Measurements from ENCODE around the gene NOC4L. TPM values are rescaled to one million over a fixed set of nuclear protein-coding genes. Genes with fewer than 3 reads are reported as not detected.

The NOC4L gene
- total RNA-seq, 6 experiments from 2014 or later = 7.4 to 9.7 (median 8.3) TPM

DNA sequence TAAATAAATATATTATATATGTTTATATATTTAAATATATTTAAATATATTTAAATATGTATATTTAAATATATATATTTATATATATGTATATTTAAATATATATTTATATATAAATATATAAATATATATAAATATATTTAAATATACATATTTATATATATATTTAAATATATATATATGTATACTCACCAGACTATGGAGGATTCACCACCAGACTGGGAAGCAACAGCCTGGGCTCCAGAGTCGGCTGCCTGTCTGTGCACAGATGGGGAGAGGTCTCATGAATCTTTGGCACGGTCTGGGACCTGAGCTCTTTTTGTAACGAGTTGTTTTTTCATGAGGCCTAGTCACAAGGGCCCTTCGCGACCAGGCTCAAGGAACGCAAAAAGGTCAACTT, 21.3 kb downstream of the NOC4L start:
- no peak for TF ChIP-seq CTCF (IDR thresholded peaks at IDR 0.05)
- ATAC-seq (no peak), DNase-seq (no peak)
- peaks cover 0 to 4% (median 0%) of the 10 kb centered on the region in 4 donors for H3K4me1 ChIP-seq
- H3K9me3 ChIP-seq = no peaks in the 10 kb centered on the region
- H3K36me3 ChIP-seq = no peaks in the 10 kb centered on the region
- intact Hi-C loops (cut with DNase I) = no loop called here
- no peaks in the 10 kb centered on the region for H3K27me3 ChIP-seq
- no peak overlapping the region for H3K4me3 ChIP-seq
- 96% methylated on average over 6 of the region's 6 CpGs for WGBS (ENCODE audit: insufficient coverage, low coverage, low lambda C conversion rate, missing lambda C conversion rate)
- no peak overlapping the region for H3K27ac ChIP-seq

DNA sequence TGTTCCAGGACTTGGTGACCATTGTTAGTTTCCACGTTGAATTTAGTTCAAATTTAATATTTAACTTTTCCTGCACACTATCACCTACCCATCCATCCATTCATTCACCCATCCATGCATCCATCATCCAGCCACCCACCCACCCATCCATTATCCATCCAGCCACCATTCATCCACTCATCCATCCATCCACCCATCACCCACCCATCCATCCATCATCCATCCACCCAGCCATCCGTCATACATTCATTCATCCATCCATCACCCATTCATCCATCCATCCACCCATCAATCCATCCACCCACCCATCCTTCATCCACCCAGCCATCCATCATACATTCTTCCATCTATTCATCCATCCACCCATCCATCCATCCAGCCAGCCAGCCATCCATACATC, 21.8 kb downstream of the NOC4L start:
- ATAC-seq (no peak), DNase-seq (no peak)
- H3K27ac ChIP-seq = no peak overlapping the region
- H3K4me1 ChIP-seq = peaks cover 0 to 4% (median 0%) of the 10 kb centered on the region in 4 donors
- H3K36me3 ChIP-seq = no peaks in the 10 kb centered on the region
- intact Hi-C loops (cut with DNase I) = no loop called here
- H3K4me3 ChIP-seq = no peak overlapping the region
- 80% methylated on average over 2 of the region's 2 CpGs for WGBS (ENCODE audit: insufficient coverage, low coverage, low lambda C conversion rate, missing lambda C conversion rate)
- TF ChIP-seq CTCF (IDR thresholded peaks at IDR 0.05) (no peak), POLR2A (IDR thresholded peaks at IDR 0.05) (no peak)
- no peaks in the 10 kb centered on the region for H3K27me3 ChIP-seq
- H3K9me3 ChIP-seq = no peaks in the 10 kb centered on the region

DNA sequence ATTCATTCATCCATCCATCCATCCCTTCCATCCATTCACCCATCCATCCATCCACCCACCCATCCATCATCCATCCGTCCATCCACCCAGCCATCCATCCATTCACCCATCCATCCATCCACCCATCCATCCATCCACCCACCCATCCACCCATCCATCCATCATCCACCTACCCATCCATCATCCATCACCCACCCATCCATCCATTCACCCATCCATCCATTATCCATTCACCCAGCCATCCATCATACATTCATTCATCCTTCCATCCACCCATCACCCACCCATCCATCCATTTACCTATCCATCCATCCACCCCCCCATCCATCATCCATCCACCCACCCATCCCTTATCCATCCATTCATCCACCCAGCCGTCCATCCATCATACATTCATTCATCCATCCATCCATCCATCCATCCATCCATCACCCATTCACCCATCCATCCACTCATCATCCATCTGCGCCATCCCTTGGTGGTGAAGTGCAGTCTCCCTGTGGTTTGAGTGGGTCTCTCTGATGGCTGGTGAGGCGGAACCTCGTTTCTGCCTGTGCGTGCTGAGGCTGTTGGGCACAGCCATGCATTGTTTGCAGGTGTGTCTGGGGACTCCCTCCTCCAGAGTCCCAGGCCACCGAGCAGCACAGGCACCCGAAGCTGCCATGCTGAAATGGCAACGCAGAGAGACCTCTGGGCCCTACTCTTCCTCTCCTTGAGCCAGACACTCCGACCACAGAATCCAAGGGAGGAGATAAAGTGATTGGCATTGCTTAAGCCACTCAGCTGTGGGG, 22.7 kb downstream of the NOC4L start:
- Histone ChIP-seq H3K27me3 (no peaks in the 10 kb centered on the region), H3K4me1 (peaks cover 0 to 4% (median 0%) of the 10 kb centered on the region in 4 donors), H3K4me3 (no peak overlapping the region), H3K36me3 (no peaks in the 10 kb centered on the region), H3K27ac (no peak overlapping the region), H3K9me3 (no peaks in the 10 kb centered on the region)
- TF ChIP-seq POLR2A (IDR thresholded peaks at IDR 0.05) (no peak), CTCF (IDR thresholded peaks at IDR 0.05) (no peak)
- DNase-seq = peak in 1 of 3 donors; percentile 37
- intact Hi-C loops (cut with DNase I) = no loop called here
- WGBS (ENCODE audit: insufficient coverage, low coverage, low lambda C conversion rate, missing lambda C conversion rate) = 86% methylated on average over 6 of the region's 10 CpGs
- ATAC-seq = no peak

DNA sequence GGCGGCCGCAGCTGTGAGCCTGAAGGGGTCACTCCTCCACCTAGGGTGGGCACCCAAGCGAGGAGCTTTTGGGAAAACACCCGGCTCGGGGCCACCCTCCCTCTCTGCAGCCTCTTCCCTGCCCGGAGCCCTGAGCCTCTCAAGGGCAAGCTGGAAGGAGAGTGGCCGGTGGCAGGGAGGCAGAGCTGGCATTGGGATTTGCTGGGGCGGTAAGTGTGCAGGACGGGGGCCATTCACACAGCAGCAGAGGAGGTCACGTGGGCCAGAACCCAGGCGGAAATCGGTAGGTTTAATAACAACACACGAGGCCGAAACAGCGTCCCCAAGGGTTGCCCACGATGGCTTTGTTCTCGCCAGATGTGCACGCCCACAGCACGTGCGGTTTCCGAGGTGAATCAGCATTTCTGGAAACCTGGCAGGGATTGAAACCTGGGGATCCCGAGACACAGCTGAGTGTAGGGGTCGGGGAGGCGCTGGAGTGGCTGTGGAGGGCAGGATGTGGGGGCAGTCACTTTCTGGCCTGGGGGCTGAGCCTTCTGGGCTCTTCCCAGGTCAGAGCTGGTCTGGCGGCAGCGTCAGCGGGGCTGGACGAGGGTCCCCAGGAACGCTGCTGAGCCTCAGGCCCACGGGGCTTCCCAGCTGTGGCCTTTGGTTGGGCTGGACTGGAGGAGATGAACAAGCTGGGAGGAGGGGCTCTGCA, 23.5 kb downstream of the NOC4L start:
- WGBS (ENCODE audit: insufficient coverage, low coverage, low lambda C conversion rate, missing lambda C conversion rate) = 40% methylated on average over 4 of the region's 30 CpGs
- Histone ChIP-seq H3K27me3 (no peaks in the 10 kb centered on the region), H3K36me3 (no peaks in the 10 kb centered on the region)

More for the DNA sequence above, 23.5 kb downstream of the NOC4L start:
- DNase-seq (peak in 1 of 3 donors; percentile 44), ATAC-seq (no peak)
- no peaks in the 10 kb centered on the region for H3K9me3 ChIP-seq
- H3K4me1 ChIP-seq = no peaks in the 10 kb centered on the region
- H3K4me3 ChIP-seq = no peak overlapping the region
- no peak overlapping the region for H3K27ac ChIP-seq
- TF ChIP-seq POLR2A (IDR thresholded peaks at IDR 0.05) = no peak
- no peak for TF ChIP-seq CTCF (IDR thresholded peaks at IDR 0.05)
- intact Hi-C loops (cut with DNase I) = no loop called here

Data from right lobe of liver (tissue), 6 donors.